Measurements from ENCODE around the gene ARTN.

The ARTN gene

DNA sequence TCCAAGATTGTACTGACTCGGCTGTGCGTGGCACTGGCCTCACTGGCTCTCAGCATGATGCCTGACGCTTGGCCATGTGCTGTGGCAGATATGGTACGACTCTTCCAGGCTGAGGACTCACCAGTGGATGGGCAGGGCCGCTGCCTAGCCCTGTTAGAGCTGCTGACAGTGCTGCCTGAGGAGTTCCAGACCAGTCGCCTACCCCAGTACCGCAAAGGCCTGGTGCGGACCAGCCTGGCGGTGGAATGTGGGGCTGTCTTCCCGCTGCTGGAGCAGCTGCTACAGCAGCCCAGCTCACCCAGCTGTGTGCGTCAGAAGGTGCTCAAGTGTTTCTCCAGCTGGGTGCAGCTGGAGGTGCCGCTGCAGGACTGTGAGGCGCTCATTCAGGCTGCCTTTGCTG lies 16.1 kb downstream of the ARTN start:
- no peak for DNase-seq

DNA sequence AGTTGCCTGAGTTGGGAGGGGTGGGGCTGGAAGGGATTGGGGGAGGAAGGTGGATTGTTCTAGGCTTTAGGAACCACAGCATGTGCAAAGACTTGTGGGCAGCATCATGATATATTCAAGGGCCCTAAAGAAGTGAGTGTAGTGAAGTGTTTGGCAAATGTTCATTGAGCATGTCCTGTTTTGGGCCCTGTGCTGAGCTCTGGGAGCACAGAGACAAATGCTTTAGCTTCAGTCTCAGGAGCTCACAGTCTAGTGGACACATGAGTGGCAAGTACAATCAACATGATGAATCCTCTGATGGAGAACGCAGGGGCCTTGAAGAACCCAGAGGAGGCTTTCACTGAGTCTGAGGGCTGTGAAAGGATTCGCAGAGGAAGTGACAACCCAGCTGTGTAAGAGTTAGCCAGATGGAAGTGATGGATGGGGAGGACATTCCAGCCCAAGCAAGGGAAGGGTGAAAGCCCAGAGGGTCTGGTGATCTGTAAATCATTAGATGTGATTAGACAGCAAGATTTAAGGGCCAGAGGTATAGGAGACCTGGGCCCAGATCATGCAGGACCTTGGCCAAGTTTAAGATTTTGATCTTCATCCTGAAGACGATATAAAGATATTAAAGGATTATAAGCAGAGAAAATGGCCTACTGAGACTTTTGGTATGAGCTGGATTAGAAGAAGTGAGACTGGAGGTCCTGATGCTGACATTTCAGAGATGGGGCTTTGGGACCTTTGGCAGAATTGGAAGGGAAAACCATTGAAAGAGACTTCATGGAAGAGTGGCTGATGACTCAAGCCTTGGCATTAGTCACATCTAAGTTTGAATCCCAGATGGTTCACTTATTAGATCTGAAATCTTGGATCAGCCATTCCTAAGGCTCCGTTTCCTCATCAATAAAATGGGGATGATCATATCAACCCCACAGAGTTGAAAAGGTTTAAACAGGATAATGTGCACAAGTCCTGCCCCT lies 17.7 kb downstream of the ARTN start:
- DNase-seq: no peak

DNA sequence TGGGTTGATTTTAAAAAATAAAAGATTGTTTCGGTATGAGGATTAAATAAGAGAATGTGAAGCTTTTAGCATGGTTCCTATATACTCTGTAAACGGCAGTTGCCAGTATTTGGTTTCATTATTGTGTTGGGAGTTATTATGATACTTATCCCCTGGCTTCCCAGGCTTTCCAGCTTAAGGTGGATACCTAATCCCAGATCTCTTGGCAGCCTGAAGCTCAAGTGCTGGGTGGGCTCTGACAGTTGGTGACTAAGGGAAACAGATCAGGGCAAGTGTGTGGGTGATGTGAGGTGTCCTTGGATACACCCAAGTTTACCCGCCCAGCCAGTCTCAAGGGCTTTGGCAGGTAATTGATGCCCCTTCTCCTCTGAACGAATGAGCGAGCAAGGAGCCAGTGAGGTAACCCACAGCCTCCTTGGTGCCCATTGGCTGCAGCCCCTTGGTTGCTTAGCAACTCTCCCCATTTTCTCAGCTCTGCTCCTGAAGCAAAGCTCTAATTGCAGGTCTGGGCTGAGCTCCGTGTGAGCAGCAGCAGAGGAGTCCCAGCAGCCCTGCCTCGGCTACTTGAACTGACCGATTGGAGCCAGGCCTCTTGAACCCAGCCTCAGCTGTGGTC lies 19.2 kb downstream of the ARTN start:
- DNase-seq: peak; percentile 98

DNA sequence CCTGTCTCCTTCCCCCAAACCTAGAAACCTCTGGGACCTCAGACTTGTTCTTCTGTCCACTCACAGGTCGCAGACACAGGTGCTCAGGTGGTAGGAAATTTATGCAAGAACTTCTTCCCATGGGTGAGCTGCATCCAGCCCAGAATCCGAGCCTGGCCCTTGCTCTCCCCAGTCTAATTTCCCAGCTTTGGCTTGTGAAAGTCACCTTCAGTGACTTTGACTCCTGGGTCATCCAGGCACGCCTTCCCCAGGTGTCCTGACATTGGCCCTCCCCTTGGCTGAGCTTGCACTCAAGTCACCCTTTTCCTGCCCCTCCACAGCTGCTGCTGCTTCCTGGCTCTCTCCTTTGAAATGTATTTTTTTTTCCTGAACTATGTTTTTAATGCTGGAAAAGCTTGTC lies 19.8 kb downstream of the ARTN start:
- DNase-seq: no peak

DNA sequence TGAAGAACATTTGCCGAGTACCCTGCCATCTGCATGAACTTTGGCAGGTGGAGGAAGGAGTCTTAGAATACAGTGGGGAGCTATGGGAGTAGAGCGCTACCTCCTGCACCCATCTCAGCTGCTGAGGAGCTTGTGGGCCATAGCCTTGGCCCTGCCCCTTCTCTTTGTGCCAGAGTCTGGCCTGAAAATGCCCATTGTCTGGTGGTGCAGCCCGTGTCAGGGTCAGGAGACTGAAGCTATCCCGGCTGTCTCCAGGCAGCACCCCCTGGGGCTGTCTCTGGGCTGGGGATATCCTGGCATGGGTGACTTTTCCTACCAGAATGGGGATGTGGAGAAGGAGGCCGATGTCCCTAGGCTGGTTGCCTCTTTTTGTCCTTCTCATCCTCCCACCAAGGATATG lies 20.4 kb downstream of the ARTN start:
- DNase-seq: no peak

DNA sequence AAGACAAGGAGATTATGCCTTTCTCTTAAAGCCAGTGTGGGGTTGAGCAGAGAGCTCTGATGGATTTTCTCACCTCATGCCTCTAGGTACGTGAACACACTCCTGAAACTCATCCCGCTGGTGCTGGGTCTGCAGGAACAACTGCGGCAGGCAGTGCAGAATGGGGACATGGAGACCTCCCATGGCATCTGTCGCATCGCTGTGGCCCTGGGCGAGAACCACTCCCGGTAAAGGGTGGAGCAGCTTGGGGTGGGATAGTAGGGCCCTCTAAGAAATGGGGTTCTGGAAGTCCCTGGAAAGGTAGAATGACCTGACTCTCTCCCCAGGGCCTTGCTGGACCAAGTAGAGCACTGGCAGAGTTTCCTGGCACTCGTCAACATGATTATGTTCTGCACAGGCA lies 22.6 kb downstream of the ARTN start:
- no peak for DNase-seq

DNA sequence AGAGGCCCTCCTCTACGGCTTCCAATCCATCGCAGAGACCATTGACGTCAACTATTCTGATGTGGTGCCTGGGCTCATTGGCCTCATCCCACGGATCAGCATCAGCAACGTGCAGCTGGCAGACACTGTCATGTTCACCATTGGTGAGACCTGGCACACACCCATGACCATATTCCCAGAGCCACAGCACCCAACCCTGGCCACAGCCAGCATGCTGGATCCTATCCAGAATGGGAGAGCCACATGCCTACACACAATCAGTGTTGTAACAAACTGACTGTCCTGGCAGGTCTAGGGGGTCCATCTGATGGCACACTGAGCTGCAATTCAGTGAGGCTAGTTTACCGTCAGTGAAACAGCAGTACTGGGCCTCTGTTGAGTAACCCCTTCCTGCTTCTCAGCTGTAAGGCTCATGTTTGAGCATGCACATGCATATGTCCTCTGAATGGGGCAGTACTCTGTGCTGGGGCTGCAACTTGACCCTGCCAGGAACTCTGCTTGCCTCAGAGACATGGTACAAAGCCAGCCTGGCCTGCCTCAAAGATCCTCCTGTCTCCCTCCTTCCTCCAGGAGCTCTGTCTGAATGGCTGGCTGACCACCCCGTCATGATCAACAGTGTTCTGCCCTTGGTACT lies 23.9 kb downstream of the ARTN start:
- no peak for DNase-seq

DNA sequence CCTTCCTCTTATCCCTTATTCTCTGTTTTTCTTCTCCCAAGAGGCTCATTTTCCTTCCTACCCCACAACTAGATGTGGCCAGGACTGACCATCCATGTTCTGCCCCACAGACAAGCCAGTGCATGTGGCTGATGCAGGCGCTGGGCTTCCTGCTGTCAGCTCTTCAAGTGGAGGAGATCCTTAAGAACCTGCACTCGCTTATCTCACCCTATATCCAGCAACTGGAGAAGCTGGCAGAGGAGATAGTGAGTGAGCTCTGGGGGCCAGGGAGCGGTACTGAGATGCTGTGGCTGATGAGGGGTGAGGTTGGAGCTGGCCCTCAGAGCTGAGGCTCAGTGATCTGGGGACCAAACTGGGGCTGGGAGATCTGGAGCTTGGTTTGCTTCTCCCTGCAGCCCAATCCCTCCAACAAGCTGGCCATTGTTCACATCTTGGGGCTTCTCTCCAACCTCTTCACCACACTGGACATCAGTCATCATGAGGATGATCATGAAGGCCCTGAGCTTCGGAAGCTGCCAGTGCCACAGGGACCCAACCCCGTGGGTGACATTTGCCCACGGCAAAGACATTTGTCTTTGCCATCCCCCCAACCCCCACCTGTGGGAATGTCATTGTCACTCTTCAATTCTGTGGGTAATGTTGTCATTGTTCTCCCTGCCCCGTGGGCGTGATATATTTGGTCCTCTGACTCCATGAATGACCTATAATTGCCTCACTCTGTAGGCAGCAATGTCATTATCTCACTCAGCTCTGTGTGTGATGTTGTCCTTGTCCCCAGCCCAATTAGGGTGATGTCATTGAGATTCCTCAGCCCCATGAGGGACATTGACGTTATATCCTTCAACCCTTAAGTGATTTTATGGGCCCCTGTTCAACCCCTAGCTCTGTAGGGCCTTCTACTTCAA lies 25.0 kb downstream of the ARTN start:
- DNase-seq: no peak

DNA sequence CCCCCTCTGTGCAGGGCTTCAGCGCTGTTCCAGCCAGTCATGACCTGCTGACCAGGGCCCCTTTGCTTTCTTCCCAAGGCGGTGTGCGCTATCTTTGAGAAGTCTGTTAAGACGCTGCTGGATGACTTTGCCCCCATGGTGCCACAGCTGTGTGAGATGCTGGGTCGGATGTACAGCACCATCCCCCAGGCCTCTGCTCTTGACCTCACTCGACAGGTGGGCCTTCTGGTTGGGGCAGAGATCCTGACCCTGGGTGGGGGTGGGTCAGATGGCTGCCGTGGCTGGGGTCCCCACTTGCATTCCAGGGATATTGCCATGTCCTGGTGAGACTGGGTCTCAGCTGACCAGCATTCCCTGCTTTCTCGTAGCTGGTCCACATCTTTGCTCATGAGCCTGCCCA lies 27.2 kb downstream of the ARTN start:
- DNase-seq: no peak

DNA sequence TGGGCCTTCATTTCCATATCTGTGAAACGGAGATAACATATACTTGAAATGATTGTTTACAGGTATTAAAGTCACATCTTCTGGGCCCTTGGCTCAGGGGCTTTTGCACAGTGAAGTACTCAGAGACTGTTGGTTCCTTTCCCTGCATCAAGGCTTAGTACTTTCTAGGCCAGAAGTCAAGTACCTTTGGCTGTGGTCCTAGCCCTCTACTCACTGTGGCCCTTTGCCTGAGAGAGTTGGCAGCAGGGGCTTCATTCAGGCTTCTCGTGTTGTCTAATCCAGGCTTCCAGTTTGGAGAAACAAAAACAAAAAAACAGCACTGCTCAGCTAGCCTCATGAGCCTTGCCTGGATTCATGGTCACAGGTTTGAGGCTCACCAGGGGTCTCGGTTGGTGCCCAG lies 28.1 kb downstream of the ARTN start:
- no peak for DNase-seq

DNA sequence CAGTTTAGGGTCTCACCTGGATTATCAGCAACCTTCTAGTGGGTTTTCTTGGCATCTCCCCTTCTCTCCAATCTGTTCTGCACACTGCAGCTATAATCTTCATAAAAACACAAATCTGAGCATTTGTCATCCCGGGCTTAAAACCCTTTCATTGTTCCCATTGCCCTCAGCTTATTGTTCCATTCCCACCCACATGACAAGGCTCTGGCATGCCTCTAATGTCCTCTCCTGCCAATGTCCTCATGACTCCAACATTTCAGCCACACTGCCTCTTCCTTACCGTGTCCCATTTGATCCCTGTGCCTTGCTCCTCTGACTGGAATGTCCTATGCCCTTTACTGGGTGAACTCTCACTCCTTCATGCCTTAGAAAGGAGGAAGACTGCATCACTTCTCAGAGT lies 28.7 kb downstream of the ARTN start:
- no peak for DNase-seq

DNA sequence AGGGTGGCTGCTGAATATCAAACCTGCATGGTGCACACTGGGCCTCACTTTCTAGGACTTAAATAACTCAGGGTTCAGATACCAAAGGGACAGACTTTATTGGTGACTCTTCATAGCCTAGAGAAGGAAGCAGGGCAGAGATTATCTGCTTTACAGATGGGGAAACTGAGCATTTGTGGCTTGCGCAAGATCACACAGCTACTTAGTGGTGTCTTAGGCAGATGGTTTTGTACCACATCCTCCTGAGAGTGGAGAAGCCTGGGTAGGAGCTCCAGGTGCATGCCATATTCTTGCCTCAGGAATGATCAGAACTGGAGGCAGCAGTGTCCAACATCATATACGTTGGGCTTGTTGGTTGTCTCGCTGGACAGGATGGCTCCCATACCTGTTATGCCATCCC lies 29.4 kb downstream of the ARTN start:
- DNase-seq: no peak

DNA sequence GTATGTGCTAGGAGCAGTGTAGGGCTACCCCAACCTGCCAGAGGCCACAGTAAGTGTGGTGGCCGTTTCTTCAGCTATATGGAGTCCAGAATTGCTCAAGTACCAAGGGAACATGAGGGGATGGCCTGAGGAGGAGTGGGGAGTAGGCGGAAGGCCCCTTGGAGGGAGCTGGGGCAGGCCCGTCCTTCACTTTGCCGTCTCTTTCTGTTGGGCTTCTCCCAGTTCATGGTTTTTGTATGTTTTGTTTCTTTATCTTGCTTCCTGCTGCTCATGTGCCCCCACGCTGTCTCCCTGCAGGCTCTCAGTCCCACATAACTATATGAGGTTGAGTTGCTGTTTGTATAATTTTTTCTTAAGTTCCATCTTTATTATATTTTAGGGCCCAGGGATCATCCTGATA lies 30.3 kb downstream of the ARTN start:
- no peak for DNase-seq

DNA sequence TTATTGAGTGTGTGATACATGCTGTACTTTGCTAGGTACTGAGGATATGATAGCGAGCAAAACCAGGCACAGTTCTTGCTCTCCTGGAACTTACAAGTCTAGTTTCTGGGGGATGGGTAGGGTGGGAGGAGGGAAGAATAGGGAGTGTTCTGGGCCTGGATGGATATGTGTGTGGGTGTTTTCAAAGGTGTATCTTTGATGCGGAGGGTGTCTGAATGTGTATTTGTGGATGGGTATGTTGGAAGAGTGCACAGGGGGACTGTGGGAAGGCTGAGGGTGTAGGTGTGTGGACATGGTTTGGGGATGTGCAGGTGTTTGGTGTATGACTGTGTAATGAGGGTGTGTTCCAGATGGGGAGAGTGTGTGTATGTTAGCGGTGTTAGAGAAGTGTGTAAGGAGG lies 31.7 kb downstream of the ARTN start:
- no peak for DNase-seq

DNA sequence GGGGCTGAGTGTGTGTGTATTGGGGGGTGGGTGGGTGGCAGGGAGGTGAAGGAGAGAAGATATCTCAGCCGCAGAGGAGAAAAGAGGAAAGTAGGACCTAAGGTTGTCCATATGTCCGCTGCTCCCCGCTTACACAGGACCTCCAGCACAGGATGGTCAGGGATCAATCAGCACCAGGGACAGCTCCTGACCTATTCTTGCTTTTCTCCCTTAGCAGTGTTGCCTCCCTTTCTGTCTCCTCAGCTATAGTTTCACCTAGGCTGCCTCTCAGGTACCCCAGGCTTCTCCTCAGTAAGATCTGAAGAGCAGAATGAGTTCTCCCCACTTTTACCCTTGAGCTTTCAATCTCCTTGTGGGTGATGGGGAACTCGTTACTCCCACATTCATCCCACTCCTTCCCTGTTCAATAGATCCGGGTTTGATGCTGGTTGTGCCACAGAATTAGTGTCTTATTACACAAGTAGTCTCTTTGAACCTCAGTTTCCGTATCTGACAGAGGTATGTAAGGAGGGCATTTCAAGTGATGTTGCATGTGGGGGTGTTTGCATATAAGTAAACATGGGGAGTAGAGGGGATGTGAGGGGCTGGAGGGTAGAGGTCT lies 34.8 kb downstream of the ARTN start:
- no peak for DNase-seq

DNA sequence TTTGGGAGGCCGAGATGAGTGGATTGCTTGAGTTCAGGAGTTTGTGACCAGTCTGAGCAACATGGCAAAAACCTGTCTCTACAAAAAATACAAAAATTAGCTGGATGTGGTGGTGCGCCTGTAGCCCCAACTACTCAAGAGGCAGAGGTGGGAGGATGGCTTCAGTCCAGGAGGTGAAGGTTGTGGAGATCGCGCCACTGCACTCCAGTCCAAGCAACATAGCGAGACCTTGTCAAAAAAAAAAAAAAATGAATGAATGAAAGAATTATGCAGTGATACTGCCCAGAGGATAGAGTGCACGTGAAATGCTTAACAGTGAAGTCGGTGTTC lies 35.8 kb downstream of the ARTN start:
- DNase-seq: no peak

DNA sequence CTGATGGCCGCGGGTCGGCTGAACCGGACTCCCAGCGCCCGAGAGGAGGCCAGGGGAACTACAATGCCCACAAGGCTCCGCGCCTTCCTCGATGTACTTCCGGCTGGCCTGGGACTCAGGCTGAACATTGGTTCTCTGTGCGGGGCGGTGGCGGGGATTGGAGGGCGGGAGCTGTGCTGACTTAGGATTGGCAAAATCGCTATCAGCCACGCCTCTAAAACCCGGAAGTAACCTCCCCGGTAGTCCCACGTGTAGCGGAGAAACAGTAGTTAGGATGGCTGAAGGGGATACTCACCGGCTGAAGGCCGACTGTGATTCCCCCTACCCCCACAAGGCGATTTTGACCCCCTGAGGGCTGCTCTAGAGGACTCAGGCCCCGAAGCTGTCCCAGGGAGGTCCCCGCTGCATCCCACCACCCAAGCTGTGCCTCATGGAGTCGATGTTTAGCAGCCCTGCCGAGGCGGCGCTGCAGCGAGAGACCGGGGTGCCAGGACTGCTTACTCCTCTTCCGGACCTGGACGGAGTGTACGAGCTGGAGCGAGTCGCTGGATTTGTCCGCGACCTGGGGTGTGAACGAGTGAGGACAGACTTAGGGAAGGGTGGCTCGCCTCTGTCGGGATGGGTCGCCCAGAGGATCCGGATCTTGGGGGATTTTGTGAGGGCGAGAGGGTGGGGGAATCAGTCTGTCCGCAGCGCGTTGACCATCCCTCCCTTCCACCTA lies 36.3 kb downstream of the ARTN start, which contains the start of gene DPH2:
DPH2 (plus strand) TSS at position 265 of the 721 bp plus-strand sequence; CDS start at position 431, 166 bp downstream.
- DNase-seq: peak; percentile 97

DNA sequence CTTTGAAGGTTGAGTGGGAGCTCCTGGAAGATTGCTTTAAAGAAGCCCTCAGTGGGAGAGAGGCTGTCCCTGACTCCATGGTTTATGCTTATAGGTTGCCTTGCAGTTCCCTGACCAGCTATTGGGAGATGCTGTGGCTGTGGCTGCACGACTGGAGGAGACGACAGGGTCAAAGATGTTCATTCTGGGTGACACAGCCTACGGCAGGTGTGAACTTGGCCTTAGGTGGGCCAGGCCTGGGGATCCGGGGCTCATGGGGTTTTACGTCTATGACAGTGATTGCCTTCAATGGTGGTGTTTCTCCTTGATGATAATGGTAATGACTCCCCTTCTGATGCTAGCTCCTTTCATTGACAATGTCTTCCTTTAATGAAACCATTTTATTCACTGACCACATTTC lies 36.9 kb downstream of the ARTN start:
- DNase-seq: no peak

DNA sequence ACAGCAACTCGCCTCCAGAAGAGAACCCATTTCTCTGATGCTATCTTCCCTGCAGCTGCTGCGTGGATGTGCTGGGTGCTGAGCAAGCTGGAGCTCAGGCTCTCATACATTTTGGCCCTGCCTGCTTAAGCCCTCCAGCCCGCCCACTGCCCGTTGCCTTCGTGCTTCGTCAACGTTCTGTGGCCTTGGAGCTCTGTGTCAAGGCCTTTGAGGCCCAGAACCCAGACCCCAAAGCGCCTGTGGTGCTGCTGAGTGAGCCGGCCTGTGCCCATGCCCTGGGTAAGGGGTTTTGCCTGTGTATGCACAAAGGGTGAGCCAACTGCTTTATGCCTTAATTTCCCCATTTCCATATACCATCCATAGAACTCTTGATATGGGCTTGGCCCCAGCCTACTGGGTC lies 37.3 kb downstream of the ARTN start:
- no peak for DNase-seq

DNA sequence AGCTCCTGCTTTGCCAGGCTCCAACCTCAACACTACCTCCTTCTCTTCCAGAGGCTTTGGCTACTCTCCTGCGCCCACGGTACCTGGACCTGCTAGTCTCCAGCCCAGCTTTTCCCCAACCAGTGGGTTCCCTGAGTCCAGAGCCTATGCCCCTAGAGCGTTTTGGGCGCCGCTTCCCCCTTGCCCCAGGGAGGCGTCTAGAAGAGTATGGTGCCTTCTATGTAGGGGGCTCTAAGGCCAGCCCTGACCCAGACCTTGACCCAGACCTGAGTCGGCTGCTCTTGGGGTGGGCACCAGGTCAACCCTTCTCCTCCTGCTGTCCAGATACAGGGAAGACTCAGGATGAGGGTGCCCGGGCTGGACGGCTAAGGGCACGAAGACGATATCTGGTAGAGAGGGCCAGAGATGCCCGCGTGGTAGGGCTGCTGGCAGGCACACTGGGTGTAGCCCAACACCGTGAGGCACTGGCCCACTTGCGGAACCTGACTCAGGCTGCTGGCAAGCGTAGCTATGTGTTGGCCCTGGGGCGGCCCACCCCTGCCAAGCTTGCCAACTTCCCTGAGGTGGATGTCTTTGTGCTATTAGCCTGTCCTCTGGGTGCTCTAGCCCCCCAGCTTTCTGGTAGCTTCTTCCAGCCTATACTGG lies 37.9 kb downstream of the ARTN start:
- no peak for DNase-seq

DNA sequence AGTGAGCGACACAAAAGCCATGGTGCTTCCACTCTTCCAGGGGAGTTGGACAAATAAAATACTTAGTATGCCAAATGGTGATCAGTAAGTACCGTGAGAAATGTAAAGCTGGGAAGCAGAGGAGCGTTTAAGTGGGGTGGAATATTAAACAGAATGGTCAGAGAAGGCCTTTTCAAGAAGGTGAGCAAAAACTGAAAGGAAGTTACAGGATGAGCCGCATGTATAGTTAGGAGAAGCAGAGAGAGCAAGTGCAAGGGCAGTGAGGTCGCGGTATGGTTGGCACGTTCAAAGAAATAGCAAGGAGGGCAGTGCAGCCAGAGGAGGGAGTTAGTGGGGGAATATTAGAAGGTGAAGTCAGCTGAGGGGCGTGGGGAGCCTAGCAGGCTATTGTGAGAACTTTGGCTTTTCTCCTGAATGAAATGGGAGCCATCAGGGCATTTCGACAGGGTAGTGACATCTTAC lies 40.4 kb downstream of the ARTN start:
- peak; percentile 83 for DNase-seq

Measured in NCI-H1105 treated with DMSO at 0.1 percent for 48 hours (cell line).